GM18499 (cell line): ENCODE results near the gene TNFRSF25.
"Not testable (repeated sequence)": the region's sequence is repeated elsewhere in the genome, so short reads cannot be mapped to it uniquely, and the experiment has no call there.

Source experiments
- ATAC-seq: cut with Tn5 transposase; IDR thresholded peaks from one replicate; pipeline ENCODE4 v1.9.1; 2021; ENCODE audit warnings: moderate number of reproducible peaks; ENCODE audit not compliant: insufficient read depth, unreplicated experiment

The TNFRSF25 gene

GRCh38 chr1:6440198-6441126 is 25.5 kb downstream of the TNFRSF25 start:
- no peak for ATAC-seq

GRCh38 chr1:6438047-6438525 is 27.9 kb downstream of the TNFRSF25 start:
- no peak for ATAC-seq

DNA sequence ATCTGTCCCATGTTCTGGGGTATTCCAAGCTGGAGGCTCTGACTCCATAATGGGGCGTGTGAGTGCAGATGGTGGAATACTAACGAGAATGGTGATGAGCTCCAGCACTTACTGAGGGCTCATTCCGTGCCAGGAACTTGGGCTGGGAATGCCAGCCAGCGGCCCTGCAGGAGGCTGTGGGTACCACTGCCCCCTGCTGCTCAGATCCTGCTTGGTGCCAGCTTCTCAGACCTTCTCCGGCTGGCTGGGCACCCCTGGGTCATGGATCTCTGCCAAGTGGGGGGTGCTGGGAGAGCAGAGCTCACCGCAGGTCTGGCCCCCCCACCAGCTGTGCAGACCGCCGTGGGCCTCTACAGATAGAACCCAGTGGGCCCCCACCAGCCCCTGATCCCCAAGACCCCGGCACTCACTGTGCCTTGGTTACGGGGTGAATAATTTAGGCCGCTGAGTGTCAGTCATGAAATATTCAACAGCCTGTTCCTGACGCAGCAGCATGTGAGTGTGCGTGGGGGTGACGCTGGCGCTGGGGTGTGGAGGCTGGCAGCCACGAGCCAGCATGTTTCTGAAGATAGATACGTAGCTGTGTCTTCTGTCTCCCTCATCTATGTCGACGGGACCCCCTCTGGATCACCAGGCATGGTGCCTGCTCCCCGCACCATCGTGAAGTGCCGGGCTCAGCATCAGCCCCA is 28.8 kb downstream of the TNFRSF25 start:
- not testable (repeated sequence) for ATAC-seq

DNA sequence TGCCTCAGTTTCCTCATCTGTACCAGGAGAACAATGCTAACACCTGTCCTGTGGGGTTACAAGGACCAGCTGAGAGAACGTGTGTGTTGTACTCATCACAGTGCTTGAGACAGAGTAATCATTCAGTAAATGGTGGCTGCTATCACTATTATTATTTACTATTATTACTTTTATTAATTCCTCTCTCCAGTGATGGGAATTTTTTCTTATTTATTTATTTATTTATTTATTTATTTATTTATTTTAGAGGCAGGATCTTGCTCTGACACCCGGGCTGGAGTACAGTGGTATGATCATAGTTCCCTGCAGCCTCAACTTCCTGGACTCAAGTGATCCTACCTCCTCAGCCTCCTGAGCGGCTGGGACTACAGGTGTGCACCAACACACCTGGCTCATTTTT is 29.7 kb downstream of the TNFRSF25 start:
- not testable (repeated sequence) for ATAC-seq

- ATAC-seq = no peak
Observed at GRCh38 chr1:6435547-6435946, 30.4 kb downstream of the TNFRSF25 start.

DNA sequence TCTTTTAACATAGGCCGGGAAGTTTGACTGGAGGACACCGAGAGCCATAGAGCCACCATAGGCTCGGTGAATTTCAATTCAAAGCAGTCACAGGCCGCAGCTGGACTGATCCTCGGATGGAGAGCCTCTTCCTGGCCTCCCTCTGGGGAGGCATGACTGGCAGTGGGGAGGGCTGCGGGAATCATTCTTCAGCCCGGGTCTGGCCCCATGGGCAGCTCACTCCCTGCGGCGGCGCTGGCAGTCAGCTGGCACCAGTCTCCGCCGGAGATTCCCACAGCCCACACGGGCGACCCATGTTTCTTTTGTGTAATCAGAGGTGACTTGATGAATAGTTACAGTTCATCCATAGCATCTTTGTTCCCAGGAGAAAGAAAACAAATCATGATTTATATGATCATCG is 30.8 kb downstream of the TNFRSF25 start:
- no peak for ATAC-seq

DNA sequence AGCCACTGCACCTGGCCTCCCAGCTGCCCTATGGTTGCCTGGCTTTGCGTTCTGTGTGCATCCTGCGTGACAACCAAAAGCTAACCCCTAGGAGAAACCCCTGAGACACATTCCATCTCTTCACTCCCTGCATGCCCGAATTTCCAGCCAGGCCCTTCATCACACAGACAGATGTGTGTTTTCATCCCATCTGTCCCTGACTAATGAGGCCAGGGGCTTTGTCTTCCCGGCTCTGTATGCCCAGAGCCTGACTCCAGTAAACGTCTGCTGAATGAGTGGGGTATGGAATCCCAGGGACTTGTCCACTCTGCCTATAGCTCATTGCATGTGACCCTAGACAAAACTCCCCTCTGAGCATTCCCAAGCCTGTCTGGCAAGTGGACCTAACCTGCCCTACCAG is 31.8 kb downstream of the TNFRSF25 start:
- ATAC-seq = no peak

- ATAC-seq = not testable (repeated sequence)
Observed at GRCh38 chr1:6431645-6432579, 34.1 kb downstream of the TNFRSF25 start.

DNA sequence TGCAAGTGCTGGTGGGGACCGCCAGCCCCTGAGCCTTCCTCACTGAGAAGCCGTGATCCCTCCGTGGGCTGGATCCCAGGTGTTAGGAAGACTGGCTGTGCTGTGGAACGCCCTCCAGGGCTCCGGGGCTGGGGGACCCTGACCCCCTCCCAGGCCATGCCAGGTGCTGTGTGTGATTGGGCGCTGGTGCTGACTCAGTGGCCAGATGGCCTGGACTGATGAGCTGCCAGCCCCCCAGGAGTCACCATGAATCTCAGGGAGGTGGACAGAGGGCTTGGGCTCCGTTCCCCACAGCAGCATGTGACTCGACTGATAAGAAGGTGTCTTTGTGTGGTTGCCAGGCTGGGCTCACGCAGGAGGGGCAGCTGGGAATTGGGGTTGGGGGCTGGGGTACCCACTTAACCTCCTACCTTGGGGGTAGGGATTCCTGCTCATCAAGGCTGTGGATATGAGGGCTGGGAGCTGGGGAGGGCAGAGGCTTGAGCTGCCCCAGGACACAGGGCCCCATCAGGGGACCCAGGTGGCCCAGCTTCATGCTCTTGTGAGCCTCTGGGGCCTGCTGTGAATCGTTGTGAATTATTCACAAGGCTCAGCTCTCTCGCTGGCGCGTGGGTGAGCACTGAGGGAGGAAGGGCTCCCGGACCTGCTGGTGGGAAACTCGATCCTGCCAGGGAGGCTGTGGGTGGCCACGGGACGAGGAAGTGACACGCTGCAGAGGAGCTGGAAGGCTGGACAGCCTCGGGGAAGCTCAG is 36.1 kb downstream of the TNFRSF25 start:
- not testable (repeated sequence) for ATAC-seq

GRCh38 chr1:6428453-6428852 is 37.5 kb downstream of the TNFRSF25 start:
- ATAC-seq = not testable (repeated sequence)

- no peak for ATAC-seq
Observed at GRCh38 chr1:6427441-6428390, 38.3 kb downstream of the TNFRSF25 start.

- ATAC-seq = no peak
Observed at GRCh38 chr1:6426972-6427350, 39.0 kb downstream of the TNFRSF25 start.

- no peak for ATAC-seq
Observed at GRCh38 chr1:6426277-6426971, 39.5 kb downstream of the TNFRSF25 start.

- no peak for ATAC-seq
Observed at GRCh38 chr1:6425658-6426057, 40.3 kb downstream of the TNFRSF25 start.

- no peak for ATAC-seq
Observed at GRCh38 chr1:6424619-6425593, 41.1 kb downstream of the TNFRSF25 start, which contains the start of gene ESPN. Gene ESPN (plus strand): TSS chr1:6424776. CDS start chr1:6424956, 180 bp downstream.

DNA sequence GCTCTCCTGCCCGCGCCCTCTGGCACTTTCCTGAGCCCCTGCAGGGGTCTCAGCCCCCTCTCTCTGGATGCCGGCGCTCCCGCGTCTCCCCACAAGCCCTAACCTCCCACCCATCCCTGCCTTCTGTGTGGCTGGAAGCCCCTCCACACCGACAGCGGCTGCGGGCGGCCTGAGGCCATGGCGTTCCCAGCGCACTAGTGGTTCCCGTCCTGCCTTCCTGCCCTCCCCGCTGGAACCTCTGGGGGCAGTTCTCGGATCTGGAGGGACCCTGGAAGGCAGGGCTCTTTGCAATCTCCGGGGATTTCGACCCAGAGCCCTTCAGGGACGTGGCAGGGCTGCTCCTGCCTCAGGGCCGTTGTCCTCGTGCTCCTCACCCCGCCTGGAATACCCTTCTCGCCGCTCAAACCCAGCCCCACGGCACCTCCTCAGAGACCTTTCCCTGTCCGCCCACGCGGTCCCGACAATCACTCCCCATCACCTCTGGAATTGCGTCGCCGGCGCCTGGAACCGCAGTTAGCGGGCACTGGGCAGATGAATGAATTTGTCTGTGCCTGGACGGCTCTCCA is 41.9 kb downstream of the TNFRSF25 start:
- ATAC-seq = no peak
